Stimulated activated CD4-positive, alpha-beta T cell treated with anti-CD3 and anti-CD28 coated beads, Interleukin-12 subunit alpha, Interleukin-12 subunit beta, amount 100 ng/mL, for 24 hours (primary cell): ENCODE results near the gene SLC35C1.
A peak's percentile ranks its signal among the peaks of the same experiment; 100 is the strongest.

ENCODE experiments used
- DNase-seq, 2 experiments: peaks; one replicate each; pipeline ENCODE4 v3.0.0-alpha.2; 2020; ENCODE audit warnings: low read depth in 2 of 2

The SLC35C1 gene

DNA sequence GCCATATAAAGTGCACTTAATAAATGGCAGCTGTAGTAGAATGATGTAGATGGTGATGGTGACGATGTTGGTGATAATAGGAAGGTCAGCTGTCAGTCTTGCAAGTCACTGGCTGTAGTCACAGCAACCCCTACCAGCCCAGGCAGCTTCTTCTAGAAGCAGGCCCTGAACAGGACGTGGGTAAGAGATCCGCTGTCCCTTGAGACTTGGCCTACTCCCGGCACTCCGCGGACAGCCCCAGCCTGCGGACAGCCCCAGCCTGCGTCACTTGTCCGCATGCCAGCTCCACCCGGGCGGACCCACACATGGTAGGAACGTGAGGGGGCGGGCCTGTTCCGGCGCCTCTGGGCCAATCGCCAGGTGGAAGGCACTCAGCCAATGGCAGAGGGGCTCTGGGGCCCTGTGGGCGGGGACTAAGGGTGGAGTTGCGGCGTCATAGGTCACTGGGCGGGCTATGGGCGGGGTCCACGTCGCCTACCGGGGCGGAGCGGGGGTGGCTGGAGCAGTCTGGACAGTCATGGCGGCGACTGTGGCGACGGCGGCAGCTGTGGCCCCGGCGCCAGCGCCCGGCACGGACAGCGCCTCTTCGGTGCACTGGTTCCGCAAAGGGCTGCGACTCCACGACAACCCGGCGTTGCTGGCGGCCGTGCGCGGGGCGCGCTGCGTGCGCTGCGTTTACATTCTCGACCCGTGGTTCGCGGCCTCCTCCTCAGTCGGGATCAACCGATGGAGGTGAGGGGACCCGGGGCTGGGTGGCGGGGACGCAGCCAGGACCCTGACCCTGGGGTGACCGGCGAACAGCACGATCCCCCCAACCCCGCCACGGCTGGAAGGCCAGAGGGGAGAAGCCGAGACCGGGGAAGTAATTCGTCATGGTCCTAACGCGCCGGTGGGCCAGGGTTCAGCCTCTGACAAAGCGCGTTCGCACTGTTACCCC is 42.3 kb downstream of the SLC35C1 start, which contains the start of gene CRY2:
Gene CRY2, plus strand, starts transcription at position 502 of the 937 bp plus-strand sequence. Its CDS starts 16 bp downstream, at position 518.
- peak; percentile 99 for DNase-seq

DNA sequence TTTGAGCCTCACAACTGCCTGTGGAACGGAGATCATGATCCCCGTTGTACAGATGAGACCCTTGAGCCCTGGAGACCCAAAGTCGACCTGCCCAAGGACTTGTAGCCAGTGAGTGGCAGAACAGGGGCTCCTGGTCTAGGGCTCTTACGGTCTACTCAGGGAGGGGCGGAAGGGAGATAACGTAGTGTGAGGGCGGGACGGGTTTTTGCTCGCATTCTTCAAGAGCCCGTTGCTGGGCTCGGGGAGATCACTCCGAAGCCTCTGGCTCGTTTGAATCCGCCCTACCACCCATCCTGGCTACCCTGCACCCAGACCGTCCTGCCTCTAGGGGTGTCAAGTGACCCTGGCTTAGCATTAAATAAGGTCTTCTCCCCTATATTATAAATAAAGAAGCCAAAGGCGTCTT is 43.0 kb downstream of the SLC35C1 start:
- DNase-seq, result peak in 1 of 2 experiments; percentile 20

DNA sequence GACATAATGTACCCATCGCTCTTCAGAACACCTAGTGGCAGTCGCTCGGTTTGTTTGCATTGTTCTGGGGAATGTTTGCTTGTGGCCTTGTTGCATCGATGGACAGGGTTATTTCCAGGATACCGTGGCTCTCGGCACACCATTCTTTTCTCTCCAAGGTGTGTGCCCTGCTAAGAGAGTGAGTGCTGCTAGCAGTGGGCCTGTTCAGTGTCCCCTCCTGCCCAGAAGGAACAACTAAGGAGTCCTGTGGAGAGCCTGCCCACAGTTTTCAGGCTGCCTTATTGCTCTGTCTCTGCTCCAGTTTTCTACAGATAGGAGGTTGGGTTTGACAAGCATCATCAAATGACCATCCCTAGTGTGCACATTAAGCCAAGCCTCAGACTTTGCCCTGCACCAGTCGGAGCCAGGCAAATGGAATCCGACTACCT is 43.7 kb downstream of the SLC35C1 start:
- DNase-seq, result no peak

DNA sequence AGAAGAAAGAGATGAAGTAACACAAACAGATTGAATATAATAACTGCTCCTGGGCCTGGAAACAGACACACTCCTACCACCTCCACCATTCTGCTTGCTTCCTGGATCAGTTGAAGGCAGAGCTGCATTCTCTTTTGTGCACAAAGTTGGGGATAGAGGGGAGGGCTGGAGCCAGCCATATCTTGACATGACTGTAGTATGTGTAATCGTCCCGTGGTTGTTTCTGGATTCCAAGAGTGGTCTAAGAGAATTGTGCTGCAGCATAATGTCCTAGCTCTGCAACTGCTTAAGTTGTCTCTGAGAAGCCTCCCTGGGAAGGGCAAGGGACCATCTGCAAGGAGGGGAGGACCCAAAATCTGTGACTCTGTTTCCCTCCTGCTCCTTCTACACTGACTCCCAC is 45.5 kb downstream of the SLC35C1 start:
- no peak for DNase-seq

DNA sequence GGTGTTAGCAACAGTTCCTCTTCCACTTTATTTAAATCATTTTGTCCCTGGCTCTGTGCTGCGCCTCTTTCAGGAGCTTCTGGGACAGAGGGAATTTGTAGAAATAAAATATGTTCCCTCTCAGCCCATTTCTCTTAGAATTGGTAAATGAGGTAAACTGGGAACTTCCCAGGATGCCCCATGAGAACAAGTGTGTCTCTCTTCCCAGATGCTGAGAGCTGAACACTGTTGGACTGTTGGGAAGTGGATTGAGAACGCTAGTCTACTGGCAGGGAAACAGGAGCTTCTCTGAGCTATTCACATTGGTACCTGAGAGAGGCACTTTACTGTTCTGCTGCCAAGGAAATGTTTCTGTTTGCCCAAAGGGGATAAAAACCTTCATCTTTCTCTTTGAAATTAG is 46.3 kb downstream of the SLC35C1 start:
- no peak for DNase-seq

DNA sequence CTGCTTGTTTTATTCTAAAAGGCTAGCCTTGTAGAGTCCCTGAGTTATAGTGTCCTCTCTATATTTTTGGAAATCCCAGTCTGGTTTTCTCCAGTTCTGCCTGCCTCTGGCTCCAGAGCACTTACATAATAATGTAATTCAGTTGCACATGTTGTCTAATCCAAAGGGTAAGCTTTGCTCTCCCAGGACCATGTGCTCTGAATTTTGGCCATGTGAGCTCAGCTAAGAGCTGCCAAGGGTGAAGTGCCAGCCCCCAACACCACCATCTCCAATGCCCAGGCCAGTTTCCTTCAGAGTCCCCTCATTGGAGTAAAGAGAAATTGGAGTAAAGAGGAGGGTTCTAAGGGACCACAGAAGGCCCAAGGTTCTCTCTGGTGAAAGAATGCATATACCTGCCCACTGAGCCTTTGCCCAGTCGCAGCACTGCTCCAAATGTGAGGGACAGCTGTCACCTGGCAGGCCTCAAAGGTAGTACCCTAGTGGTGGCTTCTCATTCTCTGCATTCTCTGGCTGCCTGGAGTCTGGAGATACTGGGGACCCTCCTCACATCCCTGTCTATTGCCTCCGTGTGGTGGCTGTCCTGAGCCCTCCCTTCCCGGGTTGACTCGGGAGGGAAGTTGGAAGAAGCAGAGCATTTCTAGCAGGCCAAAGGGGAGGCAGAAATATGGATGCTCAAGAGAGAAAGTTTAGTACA is 47.2 kb downstream of the SLC35C1 start:
- DNase-seq, result no peak

DNA sequence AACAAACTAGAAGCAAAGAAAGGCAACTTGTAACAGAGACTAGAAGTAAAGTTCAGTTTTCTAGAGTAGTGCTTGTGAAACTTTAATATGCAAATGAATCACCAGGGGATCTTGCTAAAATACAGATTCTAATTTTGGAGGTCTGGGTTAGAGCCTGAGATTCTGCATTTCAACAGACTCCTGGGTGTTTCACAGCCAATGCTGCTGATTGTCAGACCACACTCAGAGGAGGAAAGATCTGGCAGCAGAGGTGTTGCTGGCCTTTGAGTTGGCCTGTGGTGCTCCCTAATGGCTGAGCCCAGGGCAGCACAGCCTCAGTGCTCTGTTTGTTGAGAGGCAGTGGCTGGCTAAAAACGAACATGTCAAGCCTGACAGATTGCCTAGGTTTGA is 47.8 kb downstream of the SLC35C1 start:
- no peak for DNase-seq

DNA sequence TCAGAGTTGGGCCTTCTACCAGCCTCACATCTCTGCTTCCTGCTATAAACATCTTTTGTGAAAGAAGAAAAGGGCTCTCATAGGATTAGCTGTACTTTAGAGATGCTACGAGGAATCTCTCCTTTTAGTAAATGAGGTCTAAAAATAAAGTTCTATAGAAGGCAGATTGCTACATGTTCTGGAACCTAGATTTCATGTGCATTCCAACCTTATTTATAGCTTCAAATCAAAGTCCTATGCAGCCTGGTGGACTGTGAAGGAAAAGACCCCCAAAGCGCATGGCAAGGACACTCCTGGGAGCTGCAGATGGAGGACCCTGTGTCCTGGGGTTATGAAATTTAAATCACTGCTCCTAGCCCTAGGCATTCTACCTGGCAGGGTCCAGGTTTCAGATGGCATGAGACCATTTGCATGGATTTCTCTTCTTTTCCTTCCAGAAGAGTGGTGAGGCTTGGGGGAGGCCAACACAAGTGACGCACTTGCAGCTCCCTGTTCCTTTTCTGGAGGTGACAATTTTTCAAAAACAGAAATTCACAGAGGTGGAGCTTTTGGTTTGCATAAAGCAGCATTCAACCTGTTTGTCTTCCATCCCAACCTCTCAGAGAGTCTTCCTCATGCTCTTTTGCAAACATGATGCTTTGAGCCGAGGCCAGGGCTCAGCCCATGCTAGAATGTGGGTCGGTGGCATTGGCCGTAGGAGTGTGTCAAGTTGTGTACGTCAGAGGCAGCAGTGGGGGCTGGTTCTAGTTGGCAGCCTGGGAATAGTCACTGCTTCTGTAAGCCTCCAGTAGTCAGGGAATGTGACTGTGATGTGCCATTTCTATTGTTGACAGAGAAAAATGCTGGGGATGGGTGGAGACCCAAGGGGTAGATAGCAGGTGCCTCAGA is 48.6 kb downstream of the SLC35C1 start:
- no peak for DNase-seq

DNA sequence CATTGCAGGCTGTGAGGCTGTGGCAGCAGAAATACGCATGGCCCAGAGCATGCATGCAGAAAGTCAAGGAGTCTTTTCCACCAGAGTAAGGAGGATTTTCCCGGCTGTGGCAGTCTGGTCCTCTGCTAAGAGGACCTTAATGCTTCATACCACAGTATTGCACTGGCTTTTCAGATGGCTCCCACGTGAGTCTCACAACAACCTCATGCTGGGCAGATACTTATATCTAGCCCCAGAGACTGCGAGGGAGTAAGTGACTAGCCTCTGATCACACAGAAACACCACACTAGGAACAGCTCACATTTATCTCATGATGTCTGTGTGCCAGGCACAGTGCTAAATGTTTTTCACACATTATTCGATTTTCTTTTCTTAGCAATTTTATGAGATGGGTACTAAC is 50.4 kb downstream of the SLC35C1 start:
- no peak for DNase-seq

DNA sequence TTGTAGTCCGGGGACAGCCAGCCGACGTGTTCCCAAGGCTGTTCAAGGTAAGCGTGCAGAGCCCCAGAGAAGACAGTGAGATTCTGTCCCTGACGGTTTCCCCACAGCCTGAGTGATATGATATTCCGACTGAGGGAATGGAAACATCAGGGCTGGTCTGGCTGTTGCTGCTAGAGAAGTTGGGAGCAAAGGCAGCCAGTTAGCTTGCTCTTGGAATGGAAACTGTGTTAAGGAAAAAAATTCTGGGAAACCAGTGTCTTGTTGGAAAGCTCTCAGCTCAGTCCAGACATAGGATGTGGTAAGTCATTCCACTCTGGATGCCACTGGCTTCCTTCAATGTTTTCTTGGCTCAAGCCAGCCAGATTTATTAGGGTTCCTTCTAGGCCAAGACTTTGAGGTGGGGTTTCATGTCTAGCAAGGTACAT is 51.1 kb downstream of the SLC35C1 start:
- no peak for DNase-seq

DNA sequence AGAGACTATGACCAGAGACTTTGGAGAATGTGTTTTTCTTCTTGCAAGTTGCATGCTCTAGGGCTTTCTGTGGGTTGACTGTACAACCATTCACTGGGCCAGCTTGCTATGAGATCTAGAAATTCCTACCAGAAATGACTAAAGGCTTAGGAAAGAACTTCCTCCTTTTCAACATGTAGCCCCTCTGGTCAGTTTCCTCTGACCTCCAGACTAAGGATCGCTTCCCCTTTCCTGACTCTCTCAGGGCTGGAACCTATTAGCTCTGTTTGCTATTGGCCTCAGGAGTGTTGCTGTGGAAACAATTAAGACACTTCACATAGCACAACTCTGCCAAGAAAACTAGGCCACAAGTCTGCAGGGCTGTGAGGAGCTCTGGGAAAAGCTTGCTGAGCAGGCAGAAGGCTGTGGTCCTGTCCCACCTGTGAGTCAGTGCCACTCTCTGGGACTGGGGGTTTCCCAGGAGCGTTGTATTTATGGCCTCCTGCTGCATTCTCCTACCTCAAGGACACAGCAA is 53.1 kb downstream of the SLC35C1 start:
- no peak for DNase-seq

DNA sequence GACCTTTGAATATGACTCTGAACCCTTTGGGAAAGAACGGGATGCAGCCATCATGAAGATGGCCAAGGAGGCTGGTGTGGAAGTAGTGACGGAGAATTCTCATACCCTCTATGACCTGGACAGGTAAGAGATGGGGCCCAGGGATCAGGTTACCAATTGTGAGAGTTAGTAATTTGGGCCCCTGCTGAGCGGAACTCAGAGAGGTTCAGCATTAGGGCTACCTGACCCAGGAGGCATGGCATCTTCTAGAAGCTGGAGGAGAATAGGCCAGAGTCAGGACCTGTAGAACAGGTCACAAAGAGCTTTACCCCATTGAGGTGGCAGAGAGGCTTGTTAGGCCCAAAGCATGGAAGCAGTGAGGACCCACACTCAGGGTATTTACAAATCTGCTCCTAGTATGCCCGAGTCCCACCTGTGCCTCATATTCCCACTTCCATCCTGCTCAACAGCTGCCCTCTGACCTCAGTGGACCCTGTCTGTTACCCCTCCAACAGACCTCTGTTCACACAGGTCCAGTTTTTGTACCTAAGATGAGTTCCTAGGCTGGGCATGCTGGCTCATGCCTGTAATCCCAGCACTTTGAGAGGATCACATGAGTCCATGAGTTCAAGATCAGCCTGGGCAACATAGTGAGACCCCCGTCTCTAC is 53.9 kb downstream of the SLC35C1 start:
- DNase-seq, result no peak

DNA sequence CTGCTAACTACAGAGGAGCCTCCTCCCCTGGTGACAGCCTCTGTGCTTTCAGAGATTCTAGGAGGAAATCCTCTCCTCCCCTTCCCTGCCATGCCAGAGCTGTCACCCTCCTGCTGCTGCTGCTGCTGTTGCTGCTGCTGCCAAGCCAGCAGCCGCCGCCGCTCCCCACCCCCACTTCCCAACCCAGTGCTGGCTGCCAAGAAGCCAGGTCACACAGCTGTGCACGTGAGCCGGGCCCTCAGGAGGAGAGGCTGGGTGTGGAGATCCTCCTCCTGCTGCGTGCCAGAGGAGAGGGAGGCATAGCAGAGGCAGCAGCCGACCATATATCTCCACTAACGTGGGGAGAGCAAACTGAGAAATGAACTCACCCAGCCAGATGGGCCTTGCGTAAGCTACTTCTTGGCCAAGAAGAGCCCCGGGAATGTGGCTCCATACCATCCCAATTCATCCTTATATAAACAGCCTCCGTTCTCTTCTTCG is 54.8 kb downstream of the SLC35C1 start:
- DNase-seq, result no peak

DNA sequence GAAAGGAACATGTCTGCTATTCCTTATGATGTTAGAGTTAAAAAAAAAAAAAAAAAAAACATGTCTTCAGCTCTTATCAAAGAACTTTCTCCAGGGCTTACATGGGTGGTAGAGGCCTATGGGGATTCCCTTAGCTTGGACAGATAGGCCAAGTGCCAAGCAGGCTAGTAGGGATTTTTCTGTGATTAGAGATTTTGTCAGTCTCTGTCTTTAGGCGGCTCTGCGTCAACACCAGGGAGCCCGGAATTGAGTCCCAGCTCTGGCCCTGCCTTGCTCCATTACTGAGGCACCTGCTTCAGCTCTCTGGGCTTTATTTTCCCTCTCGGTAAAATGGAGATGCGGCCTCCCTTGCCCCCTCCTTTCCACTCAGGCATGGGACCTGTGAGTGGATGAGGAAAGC is 55.4 kb downstream of the SLC35C1 start:
- DNase-seq, result no peak

DNA sequence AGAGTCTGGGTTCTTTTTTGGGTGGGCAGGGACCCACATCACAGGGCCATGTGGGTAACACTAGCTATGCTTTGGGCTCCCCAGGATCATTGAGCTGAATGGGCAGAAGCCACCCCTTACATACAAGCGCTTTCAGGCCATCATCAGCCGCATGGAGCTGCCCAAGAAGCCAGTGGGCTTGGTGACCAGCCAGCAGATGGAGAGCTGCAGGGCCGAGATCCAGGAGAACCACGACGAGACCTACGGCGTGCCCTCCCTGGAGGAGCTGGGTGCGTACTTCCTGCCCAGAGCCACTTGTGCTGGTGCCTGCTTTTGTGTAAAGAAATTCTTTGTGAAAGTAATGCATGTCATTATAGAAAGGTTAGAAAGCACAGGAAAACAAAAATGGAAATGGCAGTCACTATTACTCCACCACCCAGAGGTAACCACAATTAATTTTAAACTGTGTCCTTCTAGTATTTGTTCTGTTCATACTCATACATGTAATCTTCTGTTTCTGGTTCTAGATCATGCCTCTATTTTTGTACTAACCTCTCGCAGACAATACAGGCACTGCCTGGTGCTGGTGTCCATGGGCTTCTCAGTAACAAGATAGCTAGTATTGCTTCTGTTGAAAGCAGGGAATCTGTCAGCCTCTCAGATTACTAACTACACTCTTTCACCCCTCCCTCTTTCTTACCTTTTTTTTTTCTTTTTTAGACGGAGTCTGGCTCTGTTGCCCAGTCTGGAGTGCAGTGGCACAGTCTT is 56.0 kb downstream of the SLC35C1 start:
- no peak for DNase-seq
